Activated naive CD4-positive, alpha-beta T cell treated with anti-CD3 and anti-CD28 coated beads for 36 hours (primary cell): ENCODE measurements around the gene NOTCH1. TPM values are rescaled to one million over a fixed set of nuclear protein-coding genes. Genes with fewer than 3 reads are reported as not detected.
"Not testable (repeated sequence)": the region's sequence is repeated elsewhere in the genome, so short reads cannot be mapped to it uniquely, and the experiment has no call there.

Source experiments
- CTCF ChIA-PET: fragments of 350-600 bp; sonication (Branson Sonifier 250); formaldehyde crosslinking; loops from one replicate; lab custom pipeline; 2021; ENCODE audit warnings: antibody characterized with exemption; lab: Charles Lee
- DNase-seq: peaks from one replicate; pipeline ENCODE4 v3.0.0-alpha.2; 2020
- H3K27ac Mint-ChIP-seq: one replicate; pipeline ENCODE4 v1.8.0; 2021; ENCODE audit warnings: mild to moderate bottlenecking, mixed read lengths
- H3K27me3 Mint-ChIP-seq: one replicate; pipeline ENCODE4 v1.8.0; 2021; ENCODE audit warnings: low read depth, mixed read lengths
- H3K36me3 Mint-ChIP-seq: one replicate; pipeline ENCODE4 v1.8.0; 2021; ENCODE audit warnings: low read depth, mixed read lengths
- H3K4me1 Mint-ChIP-seq: one replicate; pipeline ENCODE4 v1.8.0; 2021; ENCODE audit warnings: low read depth, mixed read lengths
- H3K4me3 Mint-ChIP-seq: one replicate; pipeline ENCODE4 v1.8.0; 2021; ENCODE audit warnings: mild to moderate bottlenecking, moderate library complexity, mixed read lengths
- H3K9me3 Mint-ChIP-seq: one replicate; pipeline ENCODE4 v1.8.0; 2021; ENCODE audit warnings: mixed read lengths
- intact Hi-C: fragments of 100-400 bp; cut with micrococcal nuclease; formaldehyde crosslinking; loops from one replicate; pipeline ENCODE4 v1.15.1; 2023
- total RNA-seq, 2 experiments: library from RNA; stranded (reverse); gene quantifications; one replicate each; pipeline ENCODE4 v1.2.3, GENCODE V29; 2021

NOTCH1 gene
- total RNA-seq, 2 experiments from 2014 or later: 71.4 to 80.2 TPM

DNA sequence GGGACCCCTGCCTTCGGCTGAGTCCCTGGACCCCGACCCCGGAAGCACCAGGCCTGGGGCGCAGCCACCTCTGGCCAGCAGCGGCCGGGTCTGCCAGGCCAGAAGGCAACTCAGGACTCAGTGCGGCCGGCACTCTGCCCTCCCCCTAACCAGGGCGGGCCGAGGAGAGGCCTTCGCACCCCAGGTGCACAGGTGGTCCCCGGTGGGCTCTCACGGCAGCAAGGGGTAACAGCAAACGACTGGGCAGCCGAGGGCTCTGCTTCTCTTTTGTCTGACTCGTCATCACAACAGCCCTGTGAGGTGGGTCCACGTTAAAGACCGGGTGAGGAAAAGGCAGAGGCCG lies 20.7 kb upstream of the NOTCH1 start:
- Mint-ChIP-seq H3K4me3 (no peak overlapping the region), H3K27ac (no peak overlapping the region), H3K4me1 (no peaks in the 10 kb centered on the region), H3K36me3 (no peaks in the 10 kb centered on the region), H3K27me3 (no peaks in the 10 kb centered on the region), H3K9me3 (no peaks in the 10 kb centered on the region)
- DNase-seq: no peak
- intact Hi-C loops: no loop called here
- CTCF ChIA-PET: no interaction called here

DNA sequence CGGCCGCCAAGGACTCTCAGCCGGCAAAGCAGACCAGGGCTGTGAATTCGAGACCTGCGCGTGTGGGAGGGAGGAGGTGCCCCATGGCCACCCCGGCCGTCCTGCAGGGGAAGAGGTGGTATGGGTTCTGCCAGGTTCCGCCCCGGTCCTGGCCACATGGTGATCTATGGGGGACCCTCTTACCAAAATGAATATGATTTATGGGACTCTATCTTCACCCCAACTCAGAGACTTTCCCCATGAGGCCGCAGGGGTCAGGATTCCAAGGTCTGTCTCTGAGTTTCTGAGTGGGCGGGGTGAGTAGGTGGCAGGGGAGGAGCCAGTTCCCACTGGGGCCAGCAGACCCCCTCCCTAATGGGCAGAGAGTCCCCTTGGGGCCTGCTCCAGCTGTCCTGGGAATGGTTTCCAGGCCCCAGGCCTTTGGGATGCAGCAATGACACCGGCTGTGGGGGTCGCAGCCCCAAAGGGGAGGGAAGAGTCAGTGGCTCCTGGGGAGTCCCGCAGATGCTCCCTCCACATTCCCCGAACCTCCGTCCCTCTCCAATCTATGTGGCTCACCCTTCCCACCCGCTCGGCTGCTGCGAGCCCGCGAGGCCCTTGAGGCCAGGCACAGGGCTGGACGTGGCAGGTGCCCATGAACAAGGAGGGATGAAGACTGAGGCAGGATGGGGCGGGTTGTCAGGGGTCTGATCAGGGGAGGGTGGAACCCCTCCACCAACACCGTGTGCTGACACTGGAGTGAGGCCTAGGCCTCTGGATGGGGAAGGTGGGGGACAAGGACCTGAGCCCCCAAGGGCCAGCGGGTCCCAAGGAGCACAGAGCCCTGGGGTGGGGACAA lies 20.1 kb upstream of the NOTCH1 start:
- CTCF ChIA-PET: no interaction called here
- intact Hi-C loops: no loop called here
- no peak overlapping the region for H3K27ac Mint-ChIP-seq
- H3K4me3 Mint-ChIP-seq: no peak overlapping the region
- no peaks in the 10 kb centered on the region for H3K9me3 Mint-ChIP-seq
- no peaks in the 10 kb centered on the region for H3K36me3 Mint-ChIP-seq
- no peaks in the 10 kb centered on the region for H3K4me1 Mint-ChIP-seq
- no peak for DNase-seq
- no peaks in the 10 kb centered on the region for H3K27me3 Mint-ChIP-seq

DNA sequence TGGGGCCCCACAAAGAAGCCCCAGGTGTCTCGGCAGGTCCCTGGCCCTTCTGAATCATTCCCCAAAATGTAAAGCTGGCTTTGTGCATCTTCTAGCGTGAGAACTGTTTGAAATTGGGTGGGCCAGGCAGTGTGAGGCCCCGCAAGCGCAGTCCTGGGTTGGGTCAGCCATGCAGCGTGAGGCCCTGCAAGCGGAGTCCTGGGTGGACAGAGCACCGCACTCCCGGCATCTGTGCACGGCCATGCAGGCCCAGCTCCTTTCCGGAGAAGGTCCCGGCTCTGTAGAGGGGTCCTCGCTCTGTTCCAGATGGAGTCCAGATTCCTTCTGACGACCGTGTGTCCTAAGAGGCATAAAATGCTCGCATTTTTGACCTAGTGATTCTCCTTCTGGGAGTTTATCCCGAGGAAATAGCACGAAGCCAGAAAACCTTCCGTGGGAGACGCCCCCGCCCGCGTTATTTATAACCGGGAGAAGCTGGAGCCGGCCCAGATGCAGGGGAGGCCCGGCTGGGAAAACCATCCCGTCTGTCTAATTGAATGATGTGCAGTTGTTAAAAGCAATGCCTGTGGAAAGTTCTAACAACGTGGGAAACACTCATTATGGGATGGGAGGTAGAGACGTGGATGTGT lies 19.4 kb upstream of the NOTCH1 start:
- CTCF ChIA-PET: no interaction called here
- Mint-ChIP-seq H3K4me1 (no peaks in the 10 kb centered on the region), H3K9me3 (peaks cover 2% of the 10 kb centered on the region), H3K27me3 (no peaks in the 10 kb centered on the region), H3K4me3 (no peak overlapping the region), H3K27ac (no peak overlapping the region), H3K36me3 (no peaks in the 10 kb centered on the region)
- DNase-seq: no peak
- intact Hi-C loops: no loop called here

DNA sequence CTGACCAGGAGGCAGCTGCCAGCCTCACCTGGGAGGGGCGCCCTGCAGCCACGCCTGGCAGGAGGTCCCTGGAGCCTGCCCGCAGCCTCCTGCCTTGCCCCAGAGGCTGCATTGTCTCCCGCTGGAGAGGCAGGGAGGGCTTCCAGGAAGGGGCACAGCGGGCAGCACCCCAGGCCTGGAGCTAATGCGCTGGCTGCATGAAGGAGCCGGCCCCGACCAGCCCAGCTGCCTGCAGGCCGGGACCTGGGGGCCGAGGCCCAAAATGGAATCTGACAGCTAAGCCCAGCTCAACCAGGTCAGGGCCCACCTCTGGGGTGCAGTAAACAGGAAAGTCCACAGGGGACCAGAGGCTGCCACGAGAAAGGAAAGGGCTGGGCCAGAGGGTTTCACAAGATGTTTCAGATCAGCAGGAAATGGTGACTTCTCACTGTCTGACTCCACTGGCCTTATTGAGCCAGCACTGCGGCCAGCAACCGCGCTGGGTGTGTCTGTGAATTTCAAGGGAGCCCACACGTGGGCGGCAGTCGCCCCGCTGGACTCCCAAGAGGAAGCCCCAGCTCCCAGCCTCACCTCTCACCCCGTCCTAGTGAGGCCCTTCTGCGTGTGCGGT lies 18.6 kb upstream of the NOTCH1 start:
- H3K27ac Mint-ChIP-seq: no peak overlapping the region
- DNase-seq: no peak
- H3K4me1 Mint-ChIP-seq: no peaks in the 10 kb centered on the region
- H3K27me3 Mint-ChIP-seq: no peaks in the 10 kb centered on the region
- CTCF ChIA-PET: no interaction called here
- intact Hi-C loops: no loop called here
- peaks cover 2% of the 10 kb centered on the region for H3K9me3 Mint-ChIP-seq
- H3K36me3 Mint-ChIP-seq: no peaks in the 10 kb centered on the region
- no peak overlapping the region for H3K4me3 Mint-ChIP-seq

DNA sequence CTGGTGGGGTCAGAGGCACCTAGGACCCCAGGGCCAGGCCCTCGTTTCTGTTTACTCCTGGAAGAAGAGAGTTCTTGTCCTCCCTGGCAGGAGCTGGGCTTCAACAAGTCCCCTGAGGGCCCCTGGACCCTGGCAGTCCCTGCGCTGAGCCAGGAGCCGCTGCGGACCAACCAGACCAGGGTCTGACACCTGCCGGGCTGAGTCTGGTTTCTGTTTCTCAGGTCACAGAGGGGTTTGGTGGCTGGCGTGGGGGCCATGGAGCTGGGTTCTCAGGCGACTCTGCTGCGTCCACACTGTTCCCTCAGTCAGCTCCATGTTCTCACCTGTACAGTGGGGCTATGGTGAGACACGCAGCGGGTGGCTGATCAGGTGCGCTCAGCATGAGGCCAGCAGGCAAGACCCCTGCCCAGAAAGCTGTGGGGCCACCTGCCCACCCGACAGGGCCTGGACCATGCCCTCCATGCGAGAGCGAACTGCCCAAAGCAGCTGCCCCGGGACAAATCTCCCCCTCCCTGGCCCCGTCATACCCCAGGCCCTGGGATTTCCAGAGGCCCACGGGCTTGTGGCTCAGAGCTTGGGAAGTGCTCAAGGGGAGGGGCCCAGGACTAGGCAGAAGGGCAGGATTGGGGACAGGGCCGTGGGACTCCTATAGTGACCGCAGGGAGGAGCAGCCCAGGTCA lies 17.9 kb upstream of the NOTCH1 start:
- intact Hi-C loops: no loop called here
- no peak overlapping the region for H3K27ac Mint-ChIP-seq
- no peaks in the 10 kb centered on the region for H3K27me3 Mint-ChIP-seq
- H3K9me3 Mint-ChIP-seq: peaks cover 4% of the 10 kb centered on the region
- H3K4me1 Mint-ChIP-seq: peaks cover under 1% of the 10 kb centered on the region
- no peak for DNase-seq
- no peaks in the 10 kb centered on the region for H3K36me3 Mint-ChIP-seq
- H3K4me3 Mint-ChIP-seq: no peak overlapping the region
- CTCF ChIA-PET: no interaction called here

DNA sequence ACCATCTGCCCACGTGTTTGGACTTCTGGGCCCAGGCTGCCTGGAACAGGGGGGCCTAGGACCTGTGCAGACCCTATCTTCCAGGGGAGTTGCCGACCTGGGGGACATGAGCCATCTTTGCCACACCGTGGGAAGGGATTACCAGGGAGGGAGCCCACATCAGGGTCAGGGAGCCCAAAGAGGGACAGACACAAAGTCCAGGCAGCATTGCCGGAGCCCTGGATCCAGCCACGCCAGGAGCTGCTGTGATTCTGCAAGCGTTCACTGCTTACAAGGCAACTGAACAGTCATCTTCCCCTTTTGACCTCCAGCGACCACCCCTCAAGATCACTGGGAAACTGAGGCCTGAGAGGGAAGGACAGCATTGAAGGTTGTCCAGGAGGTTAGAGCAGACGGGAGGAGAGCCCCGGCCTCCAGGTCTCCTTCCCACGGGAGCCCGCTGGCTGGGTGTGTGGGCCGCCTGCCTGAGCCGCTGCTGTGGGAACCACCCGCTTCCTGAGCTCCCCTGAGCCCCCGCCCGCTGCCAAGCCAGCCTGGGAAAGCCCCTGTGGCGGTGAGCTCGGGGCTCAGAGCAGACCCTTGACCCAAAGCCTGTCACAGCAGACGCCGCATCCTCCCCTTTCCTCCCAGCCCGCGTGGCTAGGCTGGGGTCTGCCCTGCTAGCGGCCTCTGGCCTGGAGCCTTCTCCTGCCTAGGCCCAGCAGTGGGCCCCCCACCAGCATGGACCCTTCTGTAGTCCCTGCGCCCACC lies 17.1 kb upstream of the NOTCH1 start:
- DNase-seq: no peak
- intact Hi-C loops: no loop called here
- Mint-ChIP-seq H3K4me1 (peaks cover 5% of the 10 kb centered on the region), H3K27me3 (no peaks in the 10 kb centered on the region), H3K4me3 (no peak overlapping the region), H3K36me3 (no peaks in the 10 kb centered on the region), H3K27ac (no peak overlapping the region), H3K9me3 (peaks cover 7% of the 10 kb centered on the region)
- CTCF ChIA-PET: no interaction called here

DNA sequence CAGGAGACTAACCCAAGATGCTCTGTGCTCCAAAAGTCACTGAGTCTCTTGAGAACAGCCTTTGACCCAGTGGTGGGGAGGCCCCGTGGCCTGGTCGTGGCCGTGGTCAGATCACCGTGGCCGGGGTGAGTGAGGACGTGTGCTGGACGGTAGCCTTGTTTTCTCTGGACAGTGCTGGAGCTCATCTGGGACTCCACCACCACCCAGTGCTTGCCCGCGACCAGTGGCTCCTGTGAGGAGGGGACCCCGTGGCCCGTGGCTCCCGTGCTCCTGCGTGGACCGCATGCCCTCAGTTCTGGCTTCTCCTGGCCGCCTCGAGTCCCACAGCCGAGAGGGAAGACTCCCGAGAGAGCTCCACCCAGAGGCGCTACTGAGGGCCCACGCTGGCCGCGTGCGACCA lies 15.9 kb upstream of the NOTCH1 start:
- CTCF ChIA-PET: no interaction called here
- DNase-seq: no peak
- H3K27ac Mint-ChIP-seq: no peak overlapping the region
- no peak overlapping the region for H3K4me3 Mint-ChIP-seq
- H3K36me3 Mint-ChIP-seq: no peaks in the 10 kb centered on the region
- H3K4me1 Mint-ChIP-seq: peaks cover 5% of the 10 kb centered on the region
- peaks cover 7% of the 10 kb centered on the region for H3K9me3 Mint-ChIP-seq
- intact Hi-C loops: no loop called here
- no peaks in the 10 kb centered on the region for H3K27me3 Mint-ChIP-seq

DNA sequence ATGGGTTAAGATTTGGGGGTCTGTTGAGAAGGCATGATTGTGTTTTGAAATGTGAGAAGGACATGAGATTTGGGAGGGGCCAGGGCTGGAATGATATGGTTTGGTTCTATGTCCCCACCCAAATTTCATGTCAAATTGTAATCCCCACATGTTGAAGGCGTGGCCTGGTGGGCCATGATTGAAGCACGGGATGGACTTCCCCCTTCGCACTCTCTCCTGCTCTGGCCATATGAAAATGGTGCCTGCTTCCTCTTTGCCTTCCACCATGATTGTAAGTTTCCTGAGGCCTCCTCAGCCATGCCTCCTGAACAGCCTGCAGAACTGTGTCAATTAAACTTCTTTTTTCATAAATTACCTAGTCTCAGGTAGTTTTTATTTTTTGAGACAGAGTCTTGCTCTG lies 14.7 kb upstream of the NOTCH1 start:
- Mint-ChIP-seq H3K27me3 (no peaks in the 10 kb centered on the region), H3K4me1 (peaks cover 5% of the 10 kb centered on the region), H3K36me3 (no peaks in the 10 kb centered on the region), H3K4me3 (no peak overlapping the region), H3K9me3 (peaks cover 7% of the 10 kb centered on the region), H3K27ac (no peak overlapping the region)
- intact Hi-C loops: no loop called here
- CTCF ChIA-PET: no interaction called here
- DNase-seq: no peak

DNA sequence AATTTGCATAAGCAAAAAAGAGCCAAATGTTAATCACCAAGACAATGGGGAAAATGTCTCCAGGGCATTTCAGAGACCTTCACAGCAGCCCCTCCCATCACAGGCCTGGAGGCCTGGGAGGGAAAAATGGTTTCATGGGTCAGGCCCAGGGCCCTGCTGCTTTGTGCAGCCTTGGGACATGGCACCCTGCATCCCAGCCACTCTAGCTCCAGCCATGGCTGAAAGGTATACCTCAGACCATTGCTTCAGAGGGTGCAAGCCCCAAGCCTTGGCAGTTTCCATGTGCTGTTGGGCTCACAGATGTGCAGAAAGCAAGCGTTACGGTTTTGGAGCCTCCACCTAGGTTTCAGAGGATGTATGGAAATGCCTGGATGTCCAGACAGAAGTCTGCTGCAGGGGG lies 13.5 kb upstream of the NOTCH1 start:
- H3K9me3 Mint-ChIP-seq, H3K36me3 Mint-ChIP-seq, DNase-seq, CTCF ChIA-PET, intact Hi-C loops, H3K27ac Mint-ChIP-seq, H3K4me1 Mint-ChIP-seq, H3K27me3 Mint-ChIP-seq, H3K4me3 Mint-ChIP-seq: not testable (repeated sequence)

DNA sequence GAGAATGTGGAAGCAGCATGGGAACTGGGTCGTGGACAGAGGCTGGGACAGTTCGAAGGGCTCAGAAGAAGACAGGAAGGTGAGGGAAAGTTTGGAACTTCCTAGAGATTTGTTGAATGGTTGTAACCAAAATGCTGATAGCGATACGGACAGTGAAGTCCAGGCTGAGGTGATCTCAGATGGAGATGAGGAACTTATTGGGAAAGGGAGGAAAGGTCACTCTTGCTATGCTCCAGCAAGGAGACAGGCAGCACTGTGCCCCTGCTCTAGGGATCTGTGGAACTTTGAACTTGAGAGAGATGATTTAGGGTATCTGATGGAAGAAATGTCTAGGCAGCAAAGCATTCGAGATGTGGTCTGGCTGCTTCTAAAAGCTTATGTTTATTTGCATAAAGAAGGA lies 13.0 kb upstream of the NOTCH1 start:
- H3K9me3 Mint-ChIP-seq, H3K27ac Mint-ChIP-seq, intact Hi-C loops, H3K4me1 Mint-ChIP-seq, H3K27me3 Mint-ChIP-seq, DNase-seq, H3K4me3 Mint-ChIP-seq, CTCF ChIA-PET, H3K36me3 Mint-ChIP-seq: not testable (repeated sequence)

DNA sequence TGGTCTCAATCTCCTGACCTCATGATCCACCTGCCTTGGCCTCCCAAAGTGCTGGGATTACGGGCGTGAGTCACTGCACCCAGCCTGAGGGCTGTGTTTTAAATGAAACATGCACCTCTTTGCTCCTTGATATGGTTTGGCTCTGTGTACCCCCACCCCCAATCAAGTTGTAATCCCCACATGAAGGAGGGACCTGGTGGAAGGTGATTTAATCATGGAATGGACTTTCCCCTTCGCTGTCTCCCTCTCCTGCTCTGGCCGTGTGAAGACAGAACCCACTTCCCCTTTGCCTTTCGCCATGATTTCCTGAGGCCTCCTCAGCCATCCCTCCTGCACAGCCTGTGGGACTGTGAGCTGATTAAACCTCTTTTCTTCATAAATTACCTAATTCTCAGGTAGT lies 12.5 kb upstream of the NOTCH1 start:
- CTCF ChIA-PET: interaction anchor here (0.6 kb wide), 1 partner anchor 29 kb away, joined by 3 read pairs; no protein-coding TSS in a partner anchor
- no peaks in the 10 kb centered on the region for H3K36me3 Mint-ChIP-seq
- H3K4me1 Mint-ChIP-seq: peaks cover 5% of the 10 kb centered on the region
- H3K4me3 Mint-ChIP-seq: no peak overlapping the region
- peaks cover 7% of the 10 kb centered on the region for H3K9me3 Mint-ChIP-seq
- no peak for DNase-seq
- no peak overlapping the region for H3K27ac Mint-ChIP-seq
- H3K27me3 Mint-ChIP-seq: no peaks in the 10 kb centered on the region
- intact Hi-C loops: no loop called here

DNA sequence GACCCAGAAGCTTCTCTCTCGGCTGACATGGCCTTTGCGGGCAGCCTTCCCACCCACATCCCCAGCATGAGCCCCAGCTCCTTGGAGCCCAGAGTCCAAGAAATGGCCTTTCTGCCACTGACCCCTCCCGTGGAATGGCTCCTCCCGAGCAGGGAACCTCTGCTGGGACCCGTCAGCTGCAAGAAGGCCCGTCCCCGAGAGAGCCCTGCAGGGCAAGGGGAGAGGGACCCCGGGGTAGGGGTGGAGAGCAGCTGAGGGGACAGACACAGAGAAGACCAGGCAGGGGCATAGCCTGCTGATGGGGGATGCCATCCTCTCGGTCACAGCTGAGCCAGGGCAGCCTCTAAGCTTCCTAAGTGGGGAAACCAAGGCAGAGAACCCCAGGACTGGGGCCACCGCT lies 11.2 kb upstream of the NOTCH1 start:
- DNase-seq: no peak
- intact Hi-C loops: no loop called here
- Mint-ChIP-seq H3K36me3 (no peaks in the 10 kb centered on the region), H3K9me3 (peaks cover 7% of the 10 kb centered on the region), H3K4me3 (no peak overlapping the region), H3K27me3 (no peaks in the 10 kb centered on the region), H3K4me1 (peaks cover 11% of the 10 kb centered on the region), H3K27ac (no peak overlapping the region)
- CTCF ChIA-PET: no interaction called here
